ENCODE measurements around the gene OR2M2.

OR2M2 gene

GRCh38 chr1:248174521-248174920 lies at the start of gene OR2M2:
TSS of gene OR2M2 (plus strand) at chr1:248174821. CDS start at chr1:248179986, 5,165 bp downstream.
- TF ChIP-seq YY1 (IDR thresholded peaks at IDR 0.05; ENCODE audit: low read depth) (no peak), TEAD4 (IDR thresholded peaks at IDR 0.05) (no peak), MAX (IDR thresholded peaks at IDR 0.05) (no peak), EP300 (IDR thresholded peaks at IDR 0.05; ENCODE audit: borderline replicate concordance) (no peak), FOXM1 (IDR thresholded peaks at IDR 0.05; ENCODE audit: borderline replicate concordance, low read depth) (no peak), EGR1 (IDR thresholded peaks at IDR 0.05) (no peak), ZBTB7A (IDR thresholded peaks at IDR 0.05; ENCODE audit: low read depth) (no peak), NFIC (IDR thresholded peaks at IDR 0.05) (no peak), RAD21 (IDR thresholded peaks at IDR 0.05; ENCODE audit: low read depth) (no peak), CEBPB (IDR thresholded peaks at IDR 0.05) (no peak)

- TF ChIP-seq NFIC (IDR thresholded peaks at IDR 0.05), result no peak
- no peak for TF ChIP-seq FOXM1 (IDR thresholded peaks at IDR 0.05; ENCODE audit: borderline replicate concordance, low read depth)
- TF ChIP-seq MAX (IDR thresholded peaks at IDR 0.05), result no peak
- no peak for TF ChIP-seq EGR1 (IDR thresholded peaks at IDR 0.05)
- TF ChIP-seq YY1 (IDR thresholded peaks at IDR 0.05; ENCODE audit: low read depth), result no peak
- TF ChIP-seq TEAD4 (IDR thresholded peaks at IDR 0.05), result no peak
- TF ChIP-seq TCF12 (IDR thresholded peaks at IDR 0.05; ENCODE audit: low read depth), result no peak
These were observed 47.0 kb upstream of the OR2M2 start for GRCh38 chr1:248127653-248128052.

GRCh38 chr1:248136811-248137210 lies 37.8 kb upstream of the OR2M2 start:
- TF ChIP-seq USF1 (IDR thresholded peaks at IDR 0.05) (no peak), CEBPB (IDR thresholded peaks at IDR 0.05) (no peak)

GRCh38 chr1:248140846-248141245 lies 33.8 kb upstream of the OR2M2 start:
- TF ChIP-seq EGR1 (IDR thresholded peaks at IDR 0.05) (no peak), CREB1 (IDR thresholded peaks at IDR 0.05; ENCODE audit: low read depth) (no peak), REST (IDR thresholded peaks at IDR 0.05; ENCODE audit: low read depth) (no peak), TCF12 (IDR thresholded peaks at IDR 0.05; ENCODE audit: low read depth) (no peak), NFIC (IDR thresholded peaks at IDR 0.05) (no peak), ZBTB7A (IDR thresholded peaks at IDR 0.05; ENCODE audit: low read depth) (no peak), TAF1 (IDR thresholded peaks at IDR 0.05; ENCODE audit: low read depth) (no peak), USF1 (IDR thresholded peaks at IDR 0.05) (no peak), CEBPB (IDR thresholded peaks at IDR 0.05) (no peak), MAX (IDR thresholded peaks at IDR 0.05) (no peak)

- TF ChIP-seq RAD21 (IDR thresholded peaks at IDR 0.05; ENCODE audit: low read depth) (no peak), TEAD4 (IDR thresholded peaks at IDR 0.05) (no peak), CREB1 (IDR thresholded peaks at IDR 0.05; ENCODE audit: low read depth) (no peak), EGR1 (IDR thresholded peaks at IDR 0.05) (no peak), TAF1 (IDR thresholded peaks at IDR 0.05; ENCODE audit: low read depth) (no peak), REST (IDR thresholded peaks at IDR 0.05; ENCODE audit: low read depth) (no peak), NFIC (IDR thresholded peaks at IDR 0.05) (no peak), TCF12 (IDR thresholded peaks at IDR 0.05; ENCODE audit: low read depth) (no peak), FOXM1 (IDR thresholded peaks at IDR 0.05; ENCODE audit: borderline replicate concordance, low read depth) (no peak), MAX (IDR thresholded peaks at IDR 0.05) (no peak), EP300 (IDR thresholded peaks at IDR 0.05; ENCODE audit: borderline replicate concordance) (no peak), CEBPB (IDR thresholded peaks at IDR 0.05) (no peak), USF1 (IDR thresholded peaks at IDR 0.05) (no peak), YY1 (IDR thresholded peaks at IDR 0.05; ENCODE audit: low read depth) (no peak), ZBTB7A (IDR thresholded peaks at IDR 0.05; ENCODE audit: low read depth) (no peak)
These were observed 31.3 kb upstream of the OR2M2 start for GRCh38 chr1:248143311-248143710.
